ENCODE data around the gene NPBWR2. TPM values are rescaled to one million over a fixed set of nuclear protein-coding genes. Genes with fewer than 3 reads are reported as not detected.

Gene NPBWR2
- polyA plus RNA-seq, 1 donor from 2014 or later, result not detected

DNA sequence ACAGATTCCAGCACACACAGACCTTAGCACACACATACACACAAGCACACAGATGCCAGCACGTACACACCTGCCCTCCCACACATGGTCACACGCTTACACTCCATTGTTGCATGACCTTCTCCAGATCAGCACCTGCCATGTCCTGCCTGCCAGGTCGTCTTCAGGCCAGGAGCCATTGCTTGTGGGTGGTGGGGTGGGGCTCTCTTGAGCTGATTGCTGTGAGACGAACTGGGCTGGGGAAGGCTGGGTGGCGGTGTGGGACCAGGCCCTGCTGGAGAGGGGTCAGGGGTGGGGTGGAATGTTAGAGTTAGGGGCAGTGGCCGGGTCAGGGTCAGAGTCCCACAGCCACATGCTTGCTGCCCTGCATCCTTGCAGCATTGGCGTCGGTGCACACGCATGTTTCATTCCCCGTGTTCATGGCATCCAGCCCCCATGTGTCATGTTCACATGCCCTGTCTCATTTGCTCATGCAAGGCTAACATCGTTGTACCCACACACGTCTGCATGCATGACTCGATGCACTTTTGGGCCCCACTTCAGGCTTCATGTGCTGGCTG lies 6.5 kb upstream of the NPBWR2 start:
- Histone ChIP-seq H3K36me3 (ENCODE audit: insufficient read depth, low read length) (no peaks in the 10 kb centered on the region), H3K4me2 (ENCODE audit: low read length) (no peak overlapping the region), H3F3A (ENCODE audit: insufficient read depth, low read length, poor library complexity, severe bottlenecking) (no peaks in the 10 kb centered on the region), H2AFZ (ENCODE audit: low read depth, low read length) (no peak overlapping the region), H3K79me2 (replicated peaks; ENCODE audit: insufficient read depth, low read length) (no peaks in the 10 kb centered on the region), H3K27me3 (ENCODE audit: insufficient read depth, low read depth, low read length) (no peaks in the 10 kb centered on the region), H3K9me3 (ENCODE audit: low read length) (no peaks in the 10 kb centered on the region), H3K9ac (ENCODE audit: low read length) (no peak overlapping the region), H3K27ac (ENCODE audit: low read length) (no peak overlapping the region), H3K4me3 (ENCODE audit: low read length) (no peak overlapping the region), H4K20me1 (ENCODE audit: insufficient read depth) (no peaks in the 10 kb centered on the region), H3K9me2 (ENCODE audit: insufficient read depth, low read length) (no peaks in the 10 kb centered on the region)
- TF ChIP-seq SMC3 (conservative IDR thresholded peaks at IDR 0.05; ENCODE audit: poor library complexity), result no peak
- no peak for TF ChIP-seq EP300 (conservative IDR thresholded peaks at IDR 0.05; ENCODE audit: poor library complexity, severe bottlenecking)
- TF ChIP-seq RAD21 (conservative IDR thresholded peaks at IDR 0.05), result no peak
- no peak for TF ChIP-seq MXI1 (conservative IDR thresholded peaks at IDR 0.05; ENCODE audit: poor library complexity, severe bottlenecking)
- TF ChIP-seq, protein P1, sequence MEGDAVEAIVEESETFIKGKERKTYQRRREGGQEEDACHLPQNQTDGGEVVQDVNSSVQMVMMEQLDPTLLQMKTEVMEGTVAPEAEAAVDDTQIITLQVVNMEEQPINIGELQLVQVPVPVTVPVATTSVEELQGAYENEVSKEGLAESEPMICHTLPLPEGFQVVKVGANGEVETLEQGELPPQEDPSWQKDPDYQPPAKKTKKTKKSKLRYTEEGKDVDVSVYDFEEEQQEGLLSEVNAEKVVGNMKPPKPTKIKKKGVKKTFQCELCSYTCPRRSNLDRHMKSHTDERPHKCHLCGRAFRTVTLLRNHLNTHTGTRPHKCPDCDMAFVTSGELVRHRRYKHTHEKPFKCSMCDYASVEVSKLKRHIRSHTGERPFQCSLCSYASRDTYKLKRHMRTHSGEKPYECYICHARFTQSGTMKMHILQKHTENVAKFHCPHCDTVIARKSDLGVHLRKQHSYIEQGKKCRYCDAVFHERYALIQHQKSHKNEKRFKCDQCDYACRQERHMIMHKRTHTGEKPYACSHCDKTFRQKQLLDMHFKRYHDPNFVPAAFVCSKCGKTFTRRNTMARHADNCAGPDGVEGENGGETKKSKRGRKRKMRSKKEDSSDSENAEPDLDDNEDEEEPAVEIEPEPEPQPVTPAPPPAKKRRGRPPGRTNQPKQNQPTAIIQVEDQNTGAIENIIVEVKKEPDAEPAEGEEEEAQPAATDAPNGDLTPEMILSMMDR (IDR thresholded peaks at IDR 0.05; ENCODE audit: poor library complexity, severe bottlenecking), result no peak
- TF ChIP-seq TAF1 (IDR thresholded peaks at IDR 0.05; ENCODE audit: low read depth), result no peak
- TF ChIP-seq, protein P2, sequence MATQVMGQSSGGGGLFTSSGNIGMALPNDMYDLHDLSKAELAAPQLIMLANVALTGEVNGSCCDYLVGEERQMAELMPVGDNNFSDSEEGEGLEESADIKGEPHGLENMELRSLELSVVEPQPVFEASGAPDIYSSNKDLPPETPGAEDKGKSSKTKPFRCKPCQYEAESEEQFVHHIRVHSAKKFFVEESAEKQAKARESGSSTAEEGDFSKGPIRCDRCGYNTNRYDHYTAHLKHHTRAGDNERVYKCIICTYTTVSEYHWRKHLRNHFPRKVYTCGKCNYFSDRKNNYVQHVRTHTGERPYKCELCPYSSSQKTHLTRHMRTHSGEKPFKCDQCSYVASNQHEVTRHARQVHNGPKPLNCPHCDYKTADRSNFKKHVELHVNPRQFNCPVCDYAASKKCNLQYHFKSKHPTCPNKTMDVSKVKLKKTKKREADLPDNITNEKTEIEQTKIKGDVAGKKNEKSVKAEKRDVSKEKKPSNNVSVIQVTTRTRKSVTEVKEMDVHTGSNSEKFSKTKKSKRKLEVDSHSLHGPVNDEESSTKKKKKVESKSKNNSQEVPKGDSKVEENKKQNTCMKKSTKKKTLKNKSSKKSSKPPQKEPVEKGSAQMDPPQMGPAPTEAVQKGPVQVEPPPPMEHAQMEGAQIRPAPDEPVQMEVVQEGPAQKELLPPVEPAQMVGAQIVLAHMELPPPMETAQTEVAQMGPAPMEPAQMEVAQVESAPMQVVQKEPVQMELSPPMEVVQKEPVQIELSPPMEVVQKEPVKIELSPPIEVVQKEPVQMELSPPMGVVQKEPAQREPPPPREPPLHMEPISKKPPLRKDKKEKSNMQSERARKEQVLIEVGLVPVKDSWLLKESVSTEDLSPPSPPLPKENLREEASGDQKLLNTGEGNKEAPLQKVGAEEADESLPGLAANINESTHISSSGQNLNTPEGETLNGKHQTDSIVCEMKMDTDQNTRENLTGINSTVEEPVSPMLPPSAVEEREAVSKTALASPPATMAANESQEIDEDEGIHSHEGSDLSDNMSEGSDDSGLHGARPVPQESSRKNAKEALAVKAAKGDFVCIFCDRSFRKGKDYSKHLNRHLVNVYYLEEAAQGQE (IDR thresholded peaks at IDR 0.05; ENCODE audit: borderline replicate concordance), result no peak
- no peak for TF ChIP-seq POLR2AphosphoS5 (IDR thresholded peaks at IDR 0.05)
- no peak for TF ChIP-seq EZH2 (IDR thresholded peaks at IDR 0.05; ENCODE audit: borderline replicate concordance, insufficient read depth, low read length, poor library complexity, severe bottlenecking)

DNA sequence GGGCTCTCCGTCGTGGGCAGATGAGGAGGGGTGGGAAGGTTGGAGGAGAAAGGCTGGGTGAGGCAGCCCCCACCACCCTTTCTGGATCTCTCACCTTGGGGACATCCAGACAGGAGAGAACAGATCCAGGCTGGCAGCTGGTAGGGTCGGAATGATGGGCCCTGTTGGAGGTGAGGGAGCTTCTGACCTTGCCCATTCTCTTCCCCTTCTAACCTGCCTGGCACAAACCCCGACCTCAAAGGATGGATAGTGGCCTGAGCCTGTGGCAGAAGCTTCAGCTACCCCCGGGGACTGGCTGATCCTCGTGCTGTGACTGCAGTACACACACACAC lies 6.0 kb upstream of the NPBWR2 start:
- Histone ChIP-seq H3K27ac (ENCODE audit: low read length) (no peak overlapping the region), H3K79me2 (replicated peaks; ENCODE audit: insufficient read depth, low read length) (no peaks in the 10 kb centered on the region), H3K4me3 (ENCODE audit: low read length) (no peak overlapping the region), H3K9me3 (ENCODE audit: low read length) (no peaks in the 10 kb centered on the region), H3K36me3 (ENCODE audit: insufficient read depth, low read length) (no peaks in the 10 kb centered on the region), H3F3A (ENCODE audit: insufficient read depth, low read length, poor library complexity, severe bottlenecking) (no peaks in the 10 kb centered on the region), H2AFZ (ENCODE audit: low read depth, low read length) (no peak overlapping the region), H3K9ac (ENCODE audit: low read length) (no peak overlapping the region), H3K27me3 (ENCODE audit: insufficient read depth, low read depth, low read length) (no peaks in the 10 kb centered on the region), H4K20me1 (ENCODE audit: insufficient read depth) (no peaks in the 10 kb centered on the region), H3K4me2 (ENCODE audit: low read length) (no peak overlapping the region), H3K9me2 (ENCODE audit: insufficient read depth, low read length) (no peaks in the 10 kb centered on the region)
- TF ChIP-seq, protein P2 (IDR thresholded peaks at IDR 0.05; ENCODE audit: borderline replicate concordance), result no peak
- no peak for TF ChIP-seq POLR2AphosphoS5 (IDR thresholded peaks at IDR 0.05)
- no peak for TF ChIP-seq TAF1 (IDR thresholded peaks at IDR 0.05; ENCODE audit: low read depth)
- no peak for TF ChIP-seq MXI1 (conservative IDR thresholded peaks at IDR 0.05; ENCODE audit: poor library complexity, severe bottlenecking)
- TF ChIP-seq EZH2 (IDR thresholded peaks at IDR 0.05; ENCODE audit: borderline replicate concordance, insufficient read depth, low read length, poor library complexity, severe bottlenecking), result no peak

Data from neural cell (in vitro differentiated cells).